ENCODE results near the gene THAP11. TPM values are rescaled to one million over a fixed set of nuclear protein-coding genes. Genes with fewer than 3 reads are reported as not detected.

The THAP11 gene
- total and polyA plus RNA-seq, 2 of the 13 experiments (the other 11 are each of a cell fraction or from before 2014, with no cell fraction given), result 44.2 to 53.4 TPM

GRCh38 chr16:67833415-67834241 is 8.5 kb upstream of the THAP11 start (continued):
- TF ChIP-seq, protein P1, sequence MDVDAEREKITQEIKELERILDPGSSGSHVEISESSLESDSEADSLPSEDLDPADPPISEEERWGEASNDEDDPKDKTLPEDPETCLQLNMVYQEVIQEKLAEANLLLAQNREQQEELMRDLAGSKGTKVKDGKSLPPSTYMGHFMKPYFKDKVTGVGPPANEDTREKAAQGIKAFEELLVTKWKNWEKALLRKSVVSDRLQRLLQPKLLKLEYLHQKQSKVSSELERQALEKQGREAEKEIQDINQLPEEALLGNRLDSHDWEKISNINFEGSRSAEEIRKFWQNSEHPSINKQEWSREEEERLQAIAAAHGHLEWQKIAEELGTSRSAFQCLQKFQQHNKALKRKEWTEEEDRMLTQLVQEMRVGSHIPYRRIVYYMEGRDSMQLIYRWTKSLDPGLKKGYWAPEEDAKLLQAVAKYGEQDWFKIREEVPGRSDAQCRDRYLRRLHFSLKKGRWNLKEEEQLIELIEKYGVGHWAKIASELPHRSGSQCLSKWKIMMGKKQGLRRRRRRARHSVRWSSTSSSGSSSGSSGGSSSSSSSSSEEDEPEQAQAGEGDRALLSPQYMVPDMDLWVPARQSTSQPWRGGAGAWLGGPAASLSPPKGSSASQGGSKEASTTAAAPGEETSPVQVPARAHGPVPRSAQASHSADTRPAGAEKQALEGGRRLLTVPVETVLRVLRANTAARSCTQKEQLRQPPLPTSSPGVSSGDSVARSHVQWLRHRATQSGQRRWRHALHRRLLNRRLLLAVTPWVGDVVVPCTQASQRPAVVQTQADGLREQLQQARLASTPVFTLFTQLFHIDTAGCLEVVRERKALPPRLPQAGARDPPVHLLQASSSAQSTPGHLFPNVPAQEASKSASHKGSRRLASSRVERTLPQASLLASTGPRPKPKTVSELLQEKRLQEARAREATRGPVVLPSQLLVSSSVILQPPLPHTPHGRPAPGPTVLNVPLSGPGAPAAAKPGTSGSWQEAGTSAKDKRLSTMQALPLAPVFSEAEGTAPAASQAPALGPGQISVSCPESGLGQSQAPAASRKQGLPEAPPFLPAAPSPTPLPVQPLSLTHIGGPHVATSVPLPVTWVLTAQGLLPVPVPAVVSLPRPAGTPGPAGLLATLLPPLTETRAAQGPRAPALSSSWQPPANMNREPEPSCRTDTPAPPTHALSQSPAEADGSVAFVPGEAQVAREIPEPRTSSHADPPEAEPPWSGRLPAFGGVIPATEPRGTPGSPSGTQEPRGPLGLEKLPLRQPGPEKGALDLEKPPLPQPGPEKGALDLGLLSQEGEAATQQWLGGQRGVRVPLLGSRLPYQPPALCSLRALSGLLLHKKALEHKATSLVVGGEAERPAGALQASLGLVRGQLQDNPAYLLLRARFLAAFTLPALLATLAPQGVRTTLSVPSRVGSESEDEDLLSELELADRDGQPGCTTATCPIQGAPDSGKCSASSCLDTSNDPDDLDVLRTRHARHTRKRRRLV (CRISPR knock-in tag; IDR thresholded peaks at IDR 0.05), result peak; percentile 87
- TF ChIP-seq GATAD2A (CRISPR knock-in tag; IDR thresholded peaks at IDR 0.05) (peak; percentile 49; the same call in 1 of the 2 replicates), ZBTB42 (CRISPR knock-in tag; IDR thresholded peaks at IDR 0.05) (peak; percentile 71; the same call in 1 of the 2 replicates), CCDC6 (CRISPR knock-in tag; IDR thresholded peaks at IDR 0.05) (no peak), CREB3 (CRISPR knock-in tag; IDR thresholded peaks at IDR 0.05) (no peak), RBM22 (optimal IDR thresholded peaks at IDR 0.05; ENCODE audit: low read length) (no peak), TRAFD1 (CRISPR knock-in tag; IDR thresholded peaks at IDR 0.05; ENCODE audit: borderline replicate concordance) (0 out of 2 replicates have a peak, but pooled peaks have one; percentile 28), ADNP (CRISPR knock-in tag; IDR thresholded peaks at IDR 0.05) (no peak), ZNF253 (CRISPR knock-in tag; IDR thresholded peaks at IDR 0.05; ENCODE audit: borderline replicate concordance) (peak; percentile 87; the same call in 1 of the 2 replicates), GABPA (IDR thresholded peaks at IDR 0.05; ENCODE audit: low read depth, low read length) (no peak), GABPA (CRISPR knock-in tag; IDR thresholded peaks at IDR 0.05; ENCODE audit: low read depth) (peak; percentile 77), CEBPZ (IDR thresholded peaks at IDR 0.05; ENCODE audit: low read length) (no peak), ZZZ3 (CRISPR knock-in tag; IDR thresholded peaks at IDR 0.05; ENCODE audit: borderline replicate concordance) (peak; percentile 64; the same call in 1 of the 2 replicates), GLI4 (CRISPR knock-in tag; IDR thresholded peaks at IDR 0.05; ENCODE audit: borderline replicate concordance) (peak; percentile 64; the same call in 1 of the 2 replicates), ZNF720 (CRISPR knock-in tag; IDR thresholded peaks at IDR 0.05) (no peak), PITX1 (CRISPR knock-in tag; IDR thresholded peaks at IDR 0.05) (peak; percentile 80)

Measured in HepG2 (cell line).